ENCODE measurements around the gene LLCFC1.
"Not testable (repeated sequence)": the region's sequence is repeated elsewhere in the genome, so short reads cannot be mapped to it uniquely, and the experiment has no call there.

LLCFC1 gene

GRCh38 chr7:142943706-142944268, 4.5 kb downstream of the LLCFC1 start:
- DNase-seq (ENCODE audit: low read depth) = no peak

DNA sequence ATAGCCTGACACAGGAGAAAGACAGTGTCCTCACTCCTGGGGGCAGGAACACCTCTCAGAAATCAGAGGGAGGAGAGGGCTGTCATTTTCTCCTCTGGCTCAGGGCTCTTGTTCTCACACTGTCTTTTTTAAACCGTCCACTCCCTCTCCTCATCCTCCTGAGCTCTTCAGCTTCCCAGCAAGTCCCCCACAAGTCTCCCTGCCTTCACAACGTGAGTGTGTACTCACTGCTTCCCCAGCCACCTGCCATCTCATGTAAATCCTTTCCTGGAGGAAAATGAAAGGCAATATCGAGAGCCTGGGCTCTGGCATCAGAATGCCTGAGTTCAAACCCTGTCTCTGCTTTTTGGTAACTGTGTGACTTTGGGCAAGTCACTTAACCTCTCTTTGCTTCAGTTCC, 5.7 kb downstream of the LLCFC1 start:
- no peak for DNase-seq (ENCODE audit: low read depth)

DNA sequence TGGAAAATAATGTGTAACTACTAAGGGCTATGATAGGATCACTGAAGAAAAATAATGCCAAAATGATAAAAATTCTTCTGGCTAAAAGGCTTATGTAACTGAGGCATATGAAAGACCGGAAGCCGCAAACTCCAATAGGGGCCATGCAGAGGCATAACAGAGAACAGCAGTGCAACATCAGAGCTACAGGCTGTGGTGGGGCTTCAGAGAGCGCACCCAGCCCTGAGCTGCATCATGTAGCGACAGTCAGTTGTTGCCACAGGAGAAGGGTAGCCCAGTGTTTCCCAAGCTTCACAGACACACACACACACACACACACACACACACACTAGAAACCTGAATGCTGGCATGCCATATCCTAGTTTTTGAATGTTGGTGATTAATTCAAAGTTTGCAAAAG, 9.3 kb downstream of the LLCFC1 start:
- DNase-seq (ENCODE audit: low read depth) = no peak

DNA sequence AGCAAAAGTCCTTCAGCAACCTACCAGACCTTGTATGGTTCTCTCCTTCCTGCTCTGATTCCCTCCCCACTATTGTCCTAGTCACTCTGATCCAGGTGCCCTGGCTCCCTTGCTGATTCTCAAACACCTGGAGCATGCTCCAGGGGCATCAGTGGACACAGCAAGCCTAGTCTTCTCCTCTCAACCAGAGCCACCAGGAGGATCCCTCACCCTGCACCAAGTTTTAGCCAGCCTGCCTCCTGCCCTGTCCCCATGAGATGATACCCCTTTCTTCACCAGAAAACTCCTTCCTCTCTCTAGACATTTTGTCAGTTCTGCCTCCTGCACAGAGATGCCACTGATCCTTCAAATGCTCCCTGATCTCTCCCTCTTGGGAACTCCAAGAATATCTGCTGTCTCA, 11.0 kb downstream of the LLCFC1 start:
- no peak for DNase-seq (ENCODE audit: low read depth)

DNA sequence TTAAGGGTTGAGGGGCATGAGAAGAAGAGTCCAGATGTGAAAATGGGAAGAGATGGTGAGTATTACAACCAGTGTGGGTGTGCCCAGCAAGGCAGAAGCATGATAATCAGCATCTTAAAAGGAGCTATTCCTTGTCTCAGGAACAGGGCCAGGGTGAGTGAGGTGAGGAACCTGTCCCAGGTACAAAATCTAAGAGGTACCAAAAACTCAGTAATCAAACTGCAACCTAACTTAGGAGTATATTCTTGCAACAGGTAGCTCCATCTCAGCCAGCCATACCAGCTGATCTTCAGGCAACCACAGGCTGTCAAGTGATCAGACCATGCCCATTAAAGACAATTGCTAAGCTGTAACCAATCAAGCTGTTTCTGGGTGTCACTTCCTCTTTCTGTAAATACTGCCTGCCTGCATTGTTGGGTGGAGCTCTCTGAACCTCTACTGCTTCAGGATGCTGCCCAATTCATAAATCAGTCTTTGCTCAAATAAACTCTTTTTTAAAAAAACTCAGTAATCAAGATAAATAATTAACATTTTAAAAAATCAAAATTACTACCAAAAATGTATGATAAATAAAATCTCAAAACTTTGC, 15.5 kb downstream of the LLCFC1 start:
- DNase-seq (ENCODE audit: low read depth) = no peak

DNA sequence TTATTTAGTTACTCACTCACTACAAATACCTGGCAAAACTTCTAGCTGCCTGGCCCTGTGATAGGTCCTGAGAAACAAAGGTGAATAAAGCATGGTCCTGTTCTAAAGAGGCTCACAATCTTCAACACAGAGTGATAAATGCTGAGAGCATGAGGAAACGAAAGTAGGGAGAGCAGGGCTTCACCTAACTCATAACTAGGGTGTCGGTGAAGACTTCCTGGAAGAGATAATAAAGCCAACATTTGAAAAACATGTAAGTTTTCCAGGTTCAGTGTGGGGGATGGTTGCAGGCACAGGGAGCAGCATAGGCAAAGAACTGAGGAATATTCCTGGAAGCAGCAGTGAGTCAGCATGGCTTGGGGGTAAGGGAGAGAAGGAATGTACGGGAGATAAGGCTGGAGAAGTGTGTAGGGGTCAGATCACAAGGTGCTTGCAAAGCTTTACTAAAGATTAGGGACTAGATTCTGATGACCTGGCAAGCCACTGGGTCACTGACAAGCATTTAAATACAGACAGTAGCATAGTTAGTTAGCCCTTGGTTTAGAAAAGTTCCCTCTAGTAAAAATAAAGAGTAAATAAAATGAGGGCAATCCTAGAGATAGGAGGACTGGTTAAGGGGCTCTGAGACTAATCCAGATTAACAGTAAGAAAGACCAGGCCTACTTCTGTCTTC, 17.8 kb downstream of the LLCFC1 start:
- no peak for DNase-seq (ENCODE audit: low read depth)

- no peak for DNase-seq (ENCODE audit: low read depth)
Measured at GRCh38 chr7:142957723-142958122, 18.4 kb downstream of the LLCFC1 start.

DNA sequence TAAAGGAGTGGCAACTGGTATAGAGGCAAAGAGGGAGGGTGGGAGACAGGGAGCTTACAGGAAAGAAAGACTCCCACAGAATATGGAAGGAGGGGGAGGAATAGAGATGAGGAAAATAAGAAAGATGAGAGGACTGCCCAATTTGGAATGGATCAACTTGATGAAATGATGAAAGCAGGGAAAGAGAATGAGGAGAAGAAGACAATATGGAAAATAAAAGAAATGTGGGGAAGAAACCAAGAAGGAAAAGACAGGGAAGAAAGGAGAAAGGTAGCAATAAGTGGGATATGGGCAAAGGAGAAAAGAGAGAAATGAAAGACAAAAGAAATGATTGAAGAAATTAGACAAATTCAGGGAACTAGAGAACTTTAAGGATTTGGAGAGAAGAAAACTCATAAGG, 19.9 kb downstream of the LLCFC1 start:
- DNase-seq (ENCODE audit: low read depth) = no peak

- no peak for DNase-seq (ENCODE audit: low read depth)
Measured at GRCh38 chr7:142960955-142961512, 21.8 kb downstream of the LLCFC1 start.

GRCh38 chr7:142961595-142961972, 22.3 kb downstream of the LLCFC1 start:
- no peak for DNase-seq (ENCODE audit: low read depth)

DNA sequence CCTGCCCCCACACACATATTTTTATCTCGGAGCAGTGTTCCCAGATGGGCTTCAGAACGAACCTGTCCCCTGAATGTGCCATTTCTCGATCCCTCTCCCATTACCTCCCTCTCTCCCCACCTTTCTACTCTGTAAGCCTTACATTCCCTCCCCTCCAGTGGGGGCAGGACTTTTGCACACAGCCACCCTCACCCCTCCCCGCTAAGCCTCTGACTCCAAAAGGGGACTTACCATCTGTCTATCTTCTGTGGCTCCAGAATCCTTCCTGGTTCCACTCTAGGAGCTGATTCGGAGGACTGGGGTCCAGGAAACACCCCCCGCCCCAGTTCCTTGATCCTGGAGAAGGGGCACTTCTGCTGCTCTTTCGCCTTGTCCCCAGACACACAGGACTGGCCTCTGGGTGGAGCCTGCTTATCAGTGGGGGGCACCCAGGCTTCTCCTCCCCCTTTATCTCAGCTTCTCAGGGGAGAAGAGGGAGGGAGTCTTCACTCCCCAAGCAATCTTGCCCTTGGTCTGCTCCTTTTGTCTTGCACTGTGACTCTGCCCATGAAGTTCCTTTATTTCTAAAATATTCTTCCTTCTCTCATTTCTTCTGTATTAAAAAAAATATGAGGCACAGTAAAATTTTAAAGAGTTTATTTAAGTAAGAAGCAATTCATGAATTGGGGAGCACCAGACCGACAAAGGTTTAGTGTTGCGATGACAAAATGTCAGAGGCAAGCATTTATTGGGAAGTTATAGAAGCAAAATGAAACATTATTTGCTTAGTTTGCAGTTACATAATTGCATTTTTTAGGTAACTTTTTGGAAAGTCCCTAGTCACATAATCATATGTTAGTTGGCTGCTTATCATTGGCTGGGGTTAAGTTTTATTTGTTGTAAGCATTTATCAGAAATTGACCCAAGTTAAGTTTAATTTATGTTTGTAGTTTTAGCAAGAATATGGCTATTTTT, 23.0 kb downstream of the LLCFC1 start, which contains the start of gene KEL:
Gene KEL, minus strand, starts transcription at position 391 of the 954 bp plus-strand sequence. Its CDS starts 157 bp downstream, at position 234.
- no peak for DNase-seq (ENCODE audit: low read depth)

DNA sequence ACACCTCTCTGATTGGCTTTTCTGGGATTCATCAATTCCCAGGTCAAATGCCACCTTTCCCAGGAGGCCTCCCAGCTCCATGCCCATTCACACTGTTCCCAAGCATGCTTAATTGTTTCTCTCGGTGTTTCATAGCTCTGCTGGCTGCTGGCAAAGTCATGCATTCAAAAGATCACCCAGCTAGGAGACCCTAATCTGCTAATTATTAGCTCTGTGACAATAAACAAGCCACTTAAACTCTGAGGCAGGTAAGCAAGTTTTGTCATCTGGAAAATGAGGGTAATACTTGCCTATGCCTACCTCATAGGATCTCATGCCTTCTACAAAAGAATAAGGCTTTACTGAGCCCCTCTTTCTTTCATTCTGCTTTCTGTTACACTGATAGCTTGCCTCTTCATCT, 23.7 kb downstream of the LLCFC1 start:
- no peak for DNase-seq (ENCODE audit: low read depth)

GRCh38 chr7:142963993-142964392, 24.7 kb downstream of the LLCFC1 start:
- no peak for DNase-seq (ENCODE audit: low read depth)

DNA sequence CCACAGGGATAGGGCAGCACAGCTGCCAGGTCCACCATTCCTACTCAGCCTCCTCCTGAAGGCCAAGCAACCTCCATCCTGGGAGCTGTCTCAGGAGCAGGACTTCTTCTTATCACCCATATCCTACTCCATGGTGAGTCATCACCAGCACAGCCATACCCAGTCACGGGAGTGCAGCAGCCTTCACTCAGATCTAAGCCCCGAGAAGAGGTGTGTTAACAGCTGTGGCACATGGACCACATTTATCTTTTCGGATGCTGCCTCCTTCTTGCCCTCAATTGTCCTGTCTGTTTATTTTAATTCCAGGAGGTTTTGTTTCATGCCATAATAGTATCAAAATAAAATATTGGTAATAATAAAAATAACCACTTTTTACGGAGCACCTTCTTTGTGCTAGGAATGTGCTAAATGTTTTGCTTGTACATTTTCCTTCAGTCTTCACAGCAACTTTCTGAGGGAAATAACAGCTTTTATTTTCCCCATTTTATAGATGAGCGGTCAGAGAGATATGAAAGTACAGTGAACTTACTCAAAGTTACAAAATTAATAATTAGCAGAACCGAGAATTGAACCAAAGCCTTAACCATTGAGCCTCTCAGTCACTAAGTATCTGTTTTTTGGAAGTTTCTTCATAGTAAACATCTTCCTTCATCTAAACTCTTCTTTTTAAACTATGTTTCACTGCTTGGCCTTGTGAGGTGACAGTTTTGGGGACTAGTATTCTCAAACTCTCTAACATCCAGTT, 25.4 kb downstream of the LLCFC1 start:
- DNase-seq (ENCODE audit: low read depth) = no peak

DNA sequence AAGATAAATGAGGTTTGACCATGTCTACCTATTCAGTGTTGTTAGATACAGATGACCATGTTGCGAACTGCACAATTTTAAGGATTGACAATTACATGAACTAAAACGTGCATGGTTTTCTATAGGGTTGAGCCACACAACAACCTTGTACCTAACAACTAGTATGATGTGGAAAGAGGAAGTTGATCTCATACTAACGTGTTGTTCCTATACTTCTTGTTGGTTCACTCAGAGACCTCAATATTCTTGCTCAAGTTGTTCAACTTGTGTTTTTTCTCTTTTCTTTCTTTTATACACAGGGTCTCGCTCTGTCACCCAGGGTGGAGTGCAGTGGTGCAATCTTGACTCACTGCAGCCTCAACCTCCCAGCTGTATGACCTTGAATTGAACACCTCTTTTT, 28.9 kb downstream of the LLCFC1 start:
- no peak for DNase-seq (ENCODE audit: low read depth)

GRCh38 chr7:142969183-142969582, 29.9 kb downstream of the LLCFC1 start:
- DNase-seq (ENCODE audit: low read depth) = no peak

DNA sequence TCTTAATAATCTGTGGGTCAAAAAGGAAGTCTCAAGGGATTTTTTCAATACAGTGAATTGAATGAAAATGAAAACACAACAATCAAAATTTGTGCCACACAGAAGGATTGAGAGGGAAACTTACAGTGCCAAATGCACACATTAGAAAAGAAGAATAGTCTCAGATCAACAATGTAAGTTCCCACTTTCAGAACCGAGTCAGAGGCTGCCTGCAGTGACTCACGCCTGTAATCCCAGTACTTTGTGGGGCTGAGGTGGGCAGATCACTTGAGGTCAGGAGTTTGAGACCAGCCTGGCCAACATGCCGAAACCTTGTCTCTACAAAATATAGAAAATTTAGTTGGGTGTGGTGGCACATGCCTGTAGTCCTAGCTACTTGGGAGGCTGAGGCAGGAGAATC, 35.3 kb downstream of the LLCFC1 start:
- no peak for DNase-seq (ENCODE audit: low read depth)

- not testable (repeated sequence) for DNase-seq (ENCODE audit: low read depth)
Measured at GRCh38 chr7:142978402-142978801, 39.1 kb downstream of the LLCFC1 start.

DNA sequence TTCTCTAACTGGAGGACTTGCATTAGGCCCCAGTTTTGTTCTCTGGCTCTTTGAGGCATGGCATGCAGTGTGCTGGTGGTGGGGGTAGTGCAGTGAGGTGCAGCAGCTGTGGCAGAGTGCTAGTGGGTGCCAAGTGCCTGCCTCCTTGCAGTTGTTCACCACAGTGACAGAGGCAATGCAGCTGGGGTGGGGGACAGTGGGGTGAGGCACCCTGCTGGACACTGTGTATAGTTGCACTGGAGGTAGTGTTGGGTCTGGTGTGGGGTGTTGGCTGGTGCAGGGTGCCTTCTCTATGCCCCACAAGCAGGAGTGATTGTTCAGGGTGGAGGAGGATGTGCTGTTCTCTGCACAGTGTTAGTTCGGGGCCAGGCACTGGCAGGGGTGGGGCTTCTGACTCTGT, 44.5 kb downstream of the LLCFC1 start:
- no peak for DNase-seq (ENCODE audit: low read depth)

DNA sequence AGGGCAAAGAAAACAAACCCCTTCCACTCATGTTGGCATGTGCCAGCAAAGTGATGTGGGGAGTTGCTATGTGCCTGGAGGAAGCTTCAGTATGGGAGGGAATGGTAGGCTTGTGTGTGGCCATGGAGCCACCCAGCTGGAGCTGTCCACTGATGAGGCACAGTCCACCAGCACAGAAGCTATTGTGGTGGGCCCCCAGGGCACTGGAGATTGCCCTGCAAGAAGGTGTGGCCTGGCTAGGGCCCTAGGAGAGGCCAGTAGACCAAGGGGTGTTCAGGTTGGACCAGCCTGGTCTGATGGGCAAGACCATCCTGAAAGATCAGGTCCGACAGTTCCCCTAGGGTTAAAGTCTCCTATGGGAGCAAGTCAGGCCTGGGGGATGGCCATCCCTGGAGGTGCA, 45.0 kb downstream of the LLCFC1 start:
- no peak for DNase-seq (ENCODE audit: low read depth)

Measured in HS-5 (cell line).